Measurements from ENCODE around the gene FITM2.
"Not testable (repeated sequence)": the region's sequence is repeated elsewhere in the genome, so short reads cannot be mapped to it uniquely, and the experiment has no call there.

The FITM2 gene, protein sequence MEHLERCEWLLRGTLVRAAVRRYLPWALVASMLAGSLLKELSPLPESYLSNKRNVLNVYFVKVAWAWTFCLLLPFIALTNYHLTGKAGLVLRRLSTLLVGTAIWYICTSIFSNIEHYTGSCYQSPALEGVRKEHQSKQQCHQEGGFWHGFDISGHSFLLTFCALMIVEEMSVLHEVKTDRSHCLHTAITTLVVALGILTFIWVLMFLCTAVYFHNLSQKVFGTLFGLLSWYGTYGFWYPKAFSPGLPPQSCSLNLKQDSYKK

DNA sequence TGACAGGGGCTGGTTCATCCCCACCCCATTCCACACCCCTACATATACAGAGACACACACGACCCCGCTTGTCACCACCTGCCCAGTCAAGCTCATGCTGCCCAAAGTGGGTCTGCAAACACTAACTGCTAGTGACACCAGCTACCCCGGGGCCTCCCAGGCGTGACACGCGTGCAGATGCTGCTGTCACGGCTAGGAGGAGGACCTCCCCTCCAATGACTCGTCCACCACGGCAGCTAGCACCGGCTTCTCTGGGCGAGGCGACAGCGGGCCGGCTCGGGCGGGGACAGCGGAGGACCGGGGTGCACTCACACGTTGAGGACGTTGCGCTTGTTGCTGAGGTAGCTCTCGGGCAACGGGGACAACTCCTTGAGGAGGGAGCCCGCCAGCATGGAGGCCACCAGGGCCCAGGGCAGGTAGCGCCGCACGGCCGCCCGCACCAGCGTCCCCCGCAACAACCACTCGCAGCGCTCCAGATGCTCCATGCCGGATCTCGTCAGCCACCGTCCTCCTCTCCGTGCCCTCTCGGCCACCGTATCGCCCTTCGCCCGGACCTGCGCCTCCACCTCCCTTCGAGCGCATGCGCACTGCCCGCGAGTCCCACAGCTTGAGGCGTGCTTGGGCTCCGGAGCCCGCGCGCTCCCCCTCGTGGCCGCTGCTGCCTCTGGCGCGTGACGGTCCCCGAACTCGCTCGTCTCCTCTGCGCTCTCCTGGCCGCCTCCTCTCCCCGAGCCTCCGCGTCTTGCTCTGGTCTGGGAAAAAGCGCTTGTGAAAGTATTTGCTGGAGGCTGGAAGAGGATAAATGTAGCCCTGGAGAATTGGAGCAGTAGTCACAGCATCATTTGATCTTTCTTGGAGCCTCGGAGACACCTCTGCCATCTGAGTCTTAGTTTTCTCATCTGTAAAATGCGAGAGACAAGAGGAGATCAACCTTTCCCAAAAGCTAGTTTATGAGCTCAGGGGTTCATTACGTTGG lies at the start of gene FITM2:
Gene FITM2 (minus strand): TSS at position 539 of the 976 bp plus-strand sequence. CDS start 54 bp downstream, at position 485.
- peak; percentile 97 to 98 (median 98) for DNase-seq

DNA sequence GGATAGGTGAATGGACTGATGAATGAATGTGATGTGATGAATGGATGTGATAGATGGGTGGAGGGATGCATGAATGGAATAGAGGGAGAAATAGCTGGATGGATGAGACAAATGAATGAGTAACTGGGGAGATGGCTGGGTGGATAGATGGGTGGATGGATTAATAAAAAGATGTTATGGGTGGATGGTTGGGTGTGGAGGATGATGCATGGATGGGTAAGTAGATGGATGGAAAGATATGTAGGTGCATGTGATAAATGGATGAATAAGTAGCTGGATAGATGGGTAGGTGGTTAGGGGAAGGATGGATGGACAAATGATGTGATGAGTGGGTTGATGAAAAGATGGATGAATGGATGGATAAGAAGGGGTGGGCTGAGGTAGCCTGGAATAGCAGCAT lies 49.2 kb upstream of the FITM2 start:
- DNase-seq: no peak

DNA sequence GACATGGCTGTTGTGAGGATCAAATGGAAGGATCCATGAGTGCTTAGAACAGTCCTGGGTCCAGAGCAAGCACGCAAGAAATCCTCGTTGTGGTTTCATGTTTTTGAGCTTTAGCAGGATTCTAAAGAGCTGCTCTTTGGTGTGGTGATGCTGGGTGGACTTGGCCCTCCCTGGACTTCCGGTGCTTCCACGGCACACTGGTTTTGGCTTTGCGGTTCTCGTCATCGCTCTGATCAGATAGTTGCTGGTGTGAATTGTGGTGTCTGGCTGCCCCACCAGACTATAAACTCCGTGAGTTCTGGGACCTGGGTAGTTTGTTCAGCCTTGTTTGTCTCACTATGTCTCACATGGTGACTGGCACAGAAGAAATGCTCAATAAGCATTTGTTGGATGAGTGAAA lies 47.8 kb upstream of the FITM2 start:
- DNase-seq: no peak

DNA sequence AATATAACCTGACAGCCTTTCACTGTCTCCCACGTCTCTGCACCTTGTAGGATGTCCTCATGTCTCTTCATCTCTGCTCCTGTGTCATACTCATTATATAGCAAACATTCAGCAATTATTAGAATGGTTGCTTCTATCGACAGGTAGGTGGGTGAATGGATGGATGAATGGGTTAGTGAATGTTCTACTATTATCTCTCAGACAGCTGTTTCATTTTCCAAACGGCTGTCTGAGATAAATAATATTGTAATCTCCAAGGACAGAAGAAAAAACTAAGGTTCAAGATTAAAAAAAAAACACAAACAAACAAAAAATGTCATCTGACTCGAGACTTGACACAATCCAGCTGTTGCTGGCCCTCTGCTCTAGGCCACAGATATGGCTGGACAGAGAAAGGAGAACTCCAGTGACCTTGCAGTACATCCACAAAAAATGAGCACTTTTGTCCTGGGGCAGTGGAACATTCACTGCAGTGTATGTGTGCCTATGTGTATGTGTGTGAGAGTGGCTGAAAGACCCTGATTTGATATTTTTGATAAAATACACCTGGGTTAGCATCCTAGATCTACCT lies 46.6 kb upstream of the FITM2 start:
- DNase-seq: no peak

DNA sequence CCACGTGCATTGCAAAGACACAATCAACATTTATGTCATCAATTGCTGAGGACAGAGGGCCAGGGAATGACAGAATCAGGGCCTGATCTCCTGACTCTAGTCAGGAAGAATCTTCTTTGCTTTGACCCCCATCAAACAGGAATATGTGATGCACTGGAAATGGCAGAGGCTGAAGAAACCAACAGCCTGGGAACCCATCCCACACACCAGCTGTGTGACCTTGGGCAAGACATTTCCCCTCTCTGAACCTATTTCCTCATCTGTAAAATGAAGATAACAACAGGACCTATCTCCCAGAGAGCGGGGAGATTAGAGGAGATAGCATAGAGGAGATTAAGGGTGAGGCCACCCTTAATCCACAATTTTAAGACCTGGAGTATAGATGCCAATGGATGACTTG lies 46.0 kb upstream of the FITM2 start:
- DNase-seq: no peak

DNA sequence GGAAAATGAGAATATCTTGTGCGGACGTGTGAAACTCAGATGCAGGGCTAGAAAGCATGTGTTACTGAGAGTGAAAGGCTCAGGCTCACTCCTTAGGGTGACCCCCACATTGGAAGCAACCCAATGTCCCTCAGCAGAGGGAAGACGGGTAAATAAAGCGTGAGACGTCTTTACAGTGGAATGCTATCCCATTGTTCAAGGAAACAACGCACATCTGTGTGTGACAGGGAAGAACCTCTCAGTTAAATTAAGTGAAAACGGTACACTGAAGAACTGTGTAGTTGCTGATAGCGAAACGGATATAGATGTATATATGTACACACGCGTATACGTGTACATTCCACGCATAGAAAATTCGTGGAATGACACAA lies 45.3 kb upstream of the FITM2 start:
- no peak for DNase-seq

DNA sequence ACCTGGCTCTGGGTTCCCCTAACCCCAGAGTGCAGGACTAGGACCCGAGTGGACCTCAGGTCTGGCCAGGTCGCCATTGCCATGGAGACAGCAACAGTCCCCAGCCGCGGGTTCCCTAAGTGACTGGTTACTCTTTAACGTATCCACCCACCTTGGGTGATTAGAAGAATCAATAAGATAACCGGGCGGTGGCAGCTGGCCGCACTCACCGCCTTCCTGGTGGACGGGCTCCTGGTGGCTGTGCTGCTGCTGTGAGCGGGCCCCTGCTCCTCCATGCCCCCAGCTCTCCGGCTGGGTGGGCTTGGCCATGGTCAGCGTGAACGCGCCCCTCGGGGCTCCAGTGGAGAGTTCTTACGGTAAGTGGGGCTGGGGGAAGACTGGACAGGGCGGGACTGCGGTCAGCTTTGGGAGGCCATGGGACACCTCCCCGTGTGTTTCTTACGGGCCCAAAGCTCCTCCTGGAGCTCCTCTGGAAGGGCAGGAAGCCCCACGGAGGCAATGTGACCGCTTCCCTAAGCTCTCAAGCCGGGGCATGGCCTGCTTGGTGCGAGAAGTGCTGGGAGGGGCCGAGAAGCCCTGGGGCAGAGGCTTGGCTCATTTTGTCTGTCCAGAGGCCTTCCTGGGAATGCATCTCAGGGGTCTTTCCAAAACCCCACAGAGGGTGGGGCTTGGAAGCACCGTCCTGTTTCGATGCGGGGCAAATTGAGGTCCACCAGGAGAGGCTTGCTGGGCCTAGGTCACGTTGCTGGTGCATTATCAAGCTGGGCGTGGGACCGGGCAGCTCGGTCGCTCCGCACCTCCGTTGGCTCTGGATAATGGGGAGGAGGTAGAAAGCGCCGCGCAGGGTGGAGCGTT lies 44.7 kb upstream of the FITM2 start, which contains the start of gene HNF4A:
Gene HNF4A (plus strand): TSS at position 202 of the 855 bp plus-strand sequence. CDS start 106 bp downstream, at position 308.
- no peak for DNase-seq

DNA sequence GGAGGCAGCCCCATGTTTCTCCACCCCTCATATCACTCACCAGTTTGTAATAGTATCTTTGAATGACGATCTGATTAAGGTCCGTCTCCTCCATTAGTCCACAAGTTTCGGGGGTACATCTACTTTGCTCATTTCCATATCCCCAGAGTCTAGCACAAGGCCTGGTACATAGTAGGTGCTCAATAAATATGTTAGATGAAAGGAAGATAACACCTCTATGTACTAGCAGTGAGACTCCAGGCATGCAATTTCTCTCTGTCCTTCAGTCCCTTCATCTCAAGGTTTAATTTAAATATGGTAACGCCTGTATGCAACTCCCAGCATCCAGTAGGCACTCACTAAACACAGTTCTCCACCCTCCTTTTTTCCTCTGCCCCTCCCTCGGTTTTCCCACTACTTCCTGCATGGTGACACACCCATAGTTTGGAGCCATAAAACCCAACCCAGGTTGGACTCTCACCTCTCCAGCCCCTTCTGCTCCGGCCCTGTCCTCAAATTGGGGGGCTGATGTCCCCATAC lies 44.0 kb upstream of the FITM2 start:
- DNase-seq: no peak

DNA sequence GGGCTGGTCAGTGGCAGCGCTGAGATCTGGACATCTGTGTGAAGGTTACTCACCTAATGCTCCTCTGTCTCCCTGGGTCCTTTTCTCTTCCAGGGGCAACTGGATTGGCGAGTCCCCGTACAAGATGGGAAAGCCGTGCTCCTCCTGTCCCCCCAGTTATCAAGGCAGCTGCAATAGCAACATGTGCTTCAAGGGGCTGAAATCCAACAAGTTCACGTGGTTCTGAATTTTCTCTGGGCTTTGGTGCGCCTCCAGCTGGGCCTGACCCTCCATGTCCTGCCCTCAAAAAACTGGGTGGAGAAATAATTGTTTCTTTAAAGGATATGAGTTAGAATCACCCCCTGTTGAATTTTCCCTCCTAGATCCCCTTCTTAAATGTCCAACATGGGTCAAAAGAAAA lies 39.6 kb upstream of the FITM2 start:
- DNase-seq: no peak

DNA sequence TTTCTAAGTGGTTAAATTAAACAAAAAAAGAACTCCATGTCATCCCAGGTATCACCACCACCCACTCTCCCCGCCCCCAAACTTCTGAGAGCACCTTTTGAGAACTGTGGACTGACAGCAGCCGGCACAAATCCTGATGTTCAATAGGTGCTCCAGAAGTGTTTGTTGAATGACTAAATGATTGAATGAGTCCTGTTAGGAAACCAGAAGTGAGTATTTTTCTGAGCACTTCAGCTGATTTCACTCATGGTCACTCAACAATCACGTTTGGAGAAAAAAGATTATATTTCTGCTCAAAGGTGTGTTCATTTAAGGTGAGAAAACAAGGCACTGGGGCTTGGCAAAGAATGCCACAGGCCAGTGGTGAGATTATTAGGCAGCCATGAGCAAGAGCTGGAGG lies 38.3 kb upstream of the FITM2 start:
- no peak for DNase-seq

DNA sequence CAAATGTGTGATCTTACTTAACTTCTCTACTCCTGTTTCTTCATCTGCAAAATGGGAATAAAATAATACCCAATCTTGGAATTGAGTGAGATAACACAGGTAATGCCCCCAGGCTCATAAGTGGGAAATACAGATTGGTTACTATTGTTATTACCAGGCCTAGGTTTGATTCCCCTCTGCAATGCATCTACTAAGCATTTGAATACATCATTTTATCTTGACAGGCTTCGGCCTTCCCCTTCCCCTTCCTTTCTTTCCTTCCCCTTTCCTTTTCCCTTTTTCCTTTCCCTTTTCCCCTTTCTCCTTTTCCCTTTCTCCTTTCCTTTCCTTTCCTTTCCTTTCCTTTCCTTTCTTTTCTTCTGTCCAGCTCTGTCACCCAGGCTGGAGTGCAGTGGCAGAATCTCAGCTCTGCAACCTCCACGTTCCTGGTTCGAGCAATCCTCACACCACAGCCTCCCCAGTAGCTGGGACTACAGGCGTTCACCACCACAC lies 37.2 kb upstream of the FITM2 start:
- DNase-seq: no peak

DNA sequence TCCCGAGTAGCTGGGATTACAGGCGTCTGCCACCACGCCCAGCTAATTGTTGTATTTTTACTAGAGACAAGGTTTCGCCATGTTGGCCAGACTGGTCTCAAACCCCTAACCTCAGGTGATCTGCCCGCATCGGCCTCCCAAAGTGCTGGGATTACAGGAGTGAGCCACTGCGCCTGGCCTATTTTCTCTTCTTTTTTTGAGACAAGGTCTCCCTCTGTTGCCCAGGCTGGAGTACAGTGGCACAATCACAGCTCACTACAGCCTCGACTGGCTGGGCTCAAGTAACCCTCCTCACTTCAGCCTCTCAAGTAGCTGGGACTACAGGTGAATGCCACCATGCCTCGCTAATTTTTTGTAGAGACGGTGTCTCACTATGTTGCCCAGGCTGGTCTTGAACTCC lies 34.9 kb upstream of the FITM2 start:
- not testable (repeated sequence) for DNase-seq

DNA sequence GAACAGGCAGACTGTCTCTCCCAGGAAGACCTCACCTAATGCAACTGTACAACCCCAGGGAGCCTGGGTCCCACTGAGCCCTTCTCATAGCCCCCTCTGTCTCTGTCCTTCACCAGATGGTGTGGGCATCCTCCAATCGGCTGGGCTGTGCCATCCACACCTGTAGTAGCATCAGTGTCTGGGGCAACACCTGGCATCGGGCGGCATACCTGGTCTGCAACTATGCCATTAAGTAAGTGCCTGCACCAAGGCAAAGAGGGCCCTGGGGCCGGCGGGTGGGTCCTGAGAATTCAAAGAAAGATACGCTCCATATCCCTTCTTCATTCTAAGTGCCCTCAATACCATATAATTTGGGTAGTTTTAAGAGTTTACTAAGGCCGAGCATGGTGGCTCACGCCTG lies 34.1 kb upstream of the FITM2 start:
- DNase-seq: no peak

DNA sequence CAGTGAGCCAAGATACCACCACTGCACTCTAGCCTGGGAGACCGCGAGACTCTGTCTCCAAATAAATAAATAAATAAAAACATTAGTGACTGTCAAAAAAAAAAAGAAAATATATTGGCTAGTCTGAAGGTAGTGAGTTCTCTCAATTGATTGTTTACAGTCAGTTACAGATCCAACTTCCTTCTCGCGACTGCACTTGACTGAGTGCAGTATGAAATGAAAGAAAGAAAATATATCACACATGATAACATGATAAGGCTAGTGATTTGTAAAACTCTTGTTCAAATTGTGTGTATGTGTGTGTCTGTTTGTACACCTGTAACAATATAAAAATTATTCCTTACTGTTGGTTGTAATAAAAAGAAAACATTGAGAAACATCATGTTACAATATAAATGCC lies 33.7 kb upstream of the FITM2 start:
- no peak for DNase-seq

DNA sequence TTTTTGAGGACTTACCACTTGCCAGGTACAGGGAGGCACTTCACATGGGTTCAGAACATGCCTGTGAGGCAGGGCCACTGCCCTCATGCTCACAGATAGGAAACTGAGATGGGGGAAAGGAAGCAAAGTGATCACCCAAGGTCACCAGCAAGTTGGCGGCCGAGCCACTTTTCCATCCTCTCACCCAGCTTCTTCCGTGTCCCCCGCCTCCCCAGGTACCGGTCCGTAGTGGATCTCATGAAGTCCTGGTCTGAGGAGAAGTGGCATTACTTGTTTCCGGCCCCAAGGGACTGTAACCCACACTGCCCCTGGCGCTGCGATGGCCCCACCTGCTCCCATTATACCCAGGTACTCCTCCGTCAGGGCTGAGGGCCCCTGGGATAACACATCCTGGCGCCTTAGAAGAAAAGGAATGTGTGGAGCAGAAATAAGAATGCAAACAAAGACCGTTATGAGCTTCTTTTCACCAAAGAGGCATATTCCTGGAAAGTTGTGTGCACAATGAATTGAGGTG lies 32.2 kb upstream of the FITM2 start:
- DNase-seq: no peak

DNA sequence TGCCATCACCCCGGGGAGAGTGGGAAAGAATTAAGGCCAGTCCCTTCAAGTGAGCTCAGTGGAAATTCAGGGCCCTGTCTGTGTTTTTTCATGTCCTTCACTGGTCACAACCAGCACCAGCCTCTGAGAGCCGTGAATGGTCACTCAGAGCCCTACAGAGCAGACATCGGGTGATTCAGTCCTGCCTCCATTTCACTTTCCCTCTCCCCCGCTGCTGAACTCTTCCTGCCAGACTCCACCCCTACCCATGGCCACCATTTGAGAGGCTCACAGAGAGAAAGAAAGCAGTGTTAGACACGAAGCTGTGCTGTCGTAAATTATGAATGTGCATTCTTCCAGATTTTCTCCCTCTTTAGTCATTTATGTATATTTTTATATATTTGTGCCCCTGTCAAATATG lies 31.2 kb upstream of the FITM2 start:
- no peak for DNase-seq

DNA sequence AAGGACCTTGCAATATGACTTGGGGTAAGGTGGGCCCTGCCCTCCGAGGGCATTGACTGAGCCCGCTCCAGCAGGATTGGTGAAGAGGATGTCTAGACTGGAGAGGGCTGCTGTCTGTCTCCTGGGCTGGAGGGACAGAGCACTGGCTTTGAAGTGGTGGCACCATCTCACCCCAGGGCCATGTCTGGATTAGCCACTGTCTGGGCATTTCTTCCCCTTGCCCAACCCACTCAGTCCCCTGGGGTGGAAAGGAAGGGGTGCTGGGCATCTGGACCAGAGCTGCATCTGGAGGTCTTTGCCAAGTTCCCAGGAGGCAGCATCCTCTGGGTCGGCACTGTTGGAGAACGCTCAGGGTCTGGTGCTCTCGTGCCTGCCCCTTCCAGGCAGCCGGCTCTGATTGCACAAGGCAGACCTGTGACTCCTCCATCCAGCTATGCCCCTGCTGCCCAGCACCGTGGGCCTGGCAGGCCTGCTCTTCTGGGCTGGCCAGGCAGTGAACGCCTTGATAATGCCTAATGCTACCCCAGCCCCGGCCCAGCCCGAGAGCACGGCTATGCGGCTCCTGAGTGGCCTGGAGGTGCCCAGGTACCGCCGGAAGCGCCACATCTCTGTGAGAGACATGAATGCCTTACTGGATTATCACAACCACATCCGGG lies 25.9 kb upstream of the FITM2 start, which contains the start of gene R3HDML:
Gene R3HDML (plus strand): TSS at position 319 of the 656 bp plus-strand sequence. CDS start 115 bp downstream, at position 434.
- DNase-seq: no peak

DNA sequence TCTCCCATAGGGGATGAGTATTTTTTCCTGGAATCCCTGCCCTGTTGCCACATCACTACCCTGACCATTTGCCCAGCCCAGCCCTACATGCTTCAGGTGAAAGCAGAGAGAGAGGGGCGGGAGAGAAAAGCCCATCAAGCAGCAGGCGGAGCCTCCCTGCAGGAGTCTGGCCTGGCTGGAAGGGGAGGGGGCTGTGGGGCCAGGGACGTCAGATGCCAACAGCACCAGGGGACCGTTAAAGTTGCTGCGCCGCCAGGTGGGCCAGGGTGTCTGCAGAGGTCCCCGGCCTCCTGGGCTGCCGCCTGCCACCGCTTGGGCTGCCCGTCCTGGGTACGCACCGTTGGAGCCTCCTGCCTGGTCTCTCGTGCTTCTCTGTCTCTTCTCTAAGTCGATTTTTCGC lies 25.1 kb upstream of the FITM2 start:
- no peak for DNase-seq

DNA sequence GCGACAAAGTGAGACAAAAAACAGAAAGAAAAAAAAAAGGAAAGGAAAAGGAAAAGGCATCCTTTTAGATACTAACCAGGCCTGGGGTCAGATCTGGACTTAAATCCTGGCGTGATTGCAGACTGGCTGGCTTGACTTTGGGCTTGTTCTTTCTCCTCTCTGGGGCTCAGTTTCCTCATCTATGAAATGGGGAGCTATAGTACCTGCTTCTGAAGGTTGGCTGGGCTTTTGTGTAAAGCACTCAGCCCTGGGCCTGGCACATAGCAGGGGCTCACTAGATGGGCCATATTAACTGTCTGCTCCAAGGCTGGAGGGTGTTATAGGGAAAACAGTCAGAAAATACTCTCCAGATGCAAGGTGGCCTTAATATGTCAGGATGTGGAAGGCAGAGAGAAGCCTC lies 24.7 kb upstream of the FITM2 start:
- no peak for DNase-seq

DNA sequence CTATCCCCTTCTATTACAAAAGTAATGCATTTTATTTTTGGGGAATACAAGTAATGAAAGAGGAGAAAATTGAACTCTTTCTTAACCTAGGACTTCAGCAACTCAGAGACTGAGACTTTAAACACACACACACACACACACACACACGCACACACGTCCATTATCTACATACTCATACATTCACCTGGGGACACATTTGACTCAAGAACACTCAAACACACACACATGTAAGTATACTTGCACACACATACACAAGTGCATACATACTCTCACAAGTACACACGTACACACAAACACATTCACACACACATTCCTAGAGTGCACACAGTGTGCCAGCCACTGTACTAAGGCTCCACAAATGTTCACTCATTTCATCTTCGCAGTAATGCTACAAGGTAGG lies 23.7 kb upstream of the FITM2 start:
- DNase-seq: no peak

DNA sequence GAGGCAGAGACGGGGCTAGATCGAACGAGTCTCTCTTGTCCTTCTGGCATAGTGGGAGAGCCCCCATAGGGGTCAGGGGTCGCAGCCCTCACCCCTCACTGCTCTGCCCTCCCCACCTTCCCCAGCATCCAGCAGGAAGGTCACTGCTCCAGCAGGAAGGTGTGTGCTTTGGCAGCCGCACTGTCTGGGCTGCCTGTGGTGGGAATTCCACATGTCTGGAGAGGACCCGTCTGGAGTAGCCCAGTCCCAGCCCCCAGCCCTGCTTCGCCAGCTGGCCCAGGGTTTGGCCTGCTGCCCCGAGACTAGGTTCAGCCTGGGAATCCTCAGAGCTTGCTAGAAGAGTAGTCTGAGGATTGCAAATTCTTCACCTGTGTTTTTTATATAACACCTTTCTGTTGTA lies 23.3 kb upstream of the FITM2 start:
- no peak for DNase-seq

All from activated naive CD4-positive, alpha-beta T cell (primary cell).